Kasumi-1 (cell line): ENCODE data around the gene SLC25A22.

Experiments used
- DNase-seq, 2 experiments: peaks; one replicate each; lab custom pipeline; 2025; lab: John Stamatoyannopoulos, UW

SLC25A22 gene

GRCh38 chr11:788953-789940 lies 8.8 kb downstream of the SLC25A22 start:
- DNase-seq, result no peak

GRCh38 chr11:788009-788640 lies 10.0 kb downstream of the SLC25A22 start:
- DNase-seq, result no peak

DNA sequence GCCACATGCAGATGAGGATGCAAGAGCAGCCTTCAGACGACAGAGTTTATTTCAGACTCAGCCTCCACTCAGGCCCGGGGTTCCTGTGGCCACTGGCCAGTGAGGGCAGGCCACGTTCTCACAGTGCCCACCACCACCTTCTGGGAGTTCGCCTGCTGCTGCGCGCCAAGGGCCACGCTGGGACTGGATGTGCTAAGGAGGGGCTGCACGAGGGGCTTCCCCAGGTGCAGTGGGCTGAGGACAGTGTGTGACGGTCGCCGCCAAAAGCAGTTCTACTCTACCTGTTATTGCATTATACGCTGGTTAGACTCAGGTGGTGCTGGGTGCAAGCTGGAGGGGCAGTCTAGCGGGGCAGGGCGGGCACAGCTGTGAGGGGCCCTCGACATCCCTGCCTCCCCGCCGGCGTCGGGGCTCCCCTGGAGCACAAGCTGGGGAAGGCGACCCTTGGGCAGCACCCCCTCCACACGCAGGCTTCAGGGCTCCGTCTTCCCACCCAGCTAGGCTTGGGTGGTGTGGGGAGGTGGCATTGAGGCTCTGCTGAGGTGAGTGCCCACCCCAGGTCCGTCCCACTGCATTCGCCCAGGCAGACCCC lies 10.9 kb downstream of the SLC25A22 start:
- DNase-seq, result no peak

GRCh38 chr11:786235-787083 lies 11.6 kb downstream of the SLC25A22 start:
- DNase-seq, result no peak

DNA sequence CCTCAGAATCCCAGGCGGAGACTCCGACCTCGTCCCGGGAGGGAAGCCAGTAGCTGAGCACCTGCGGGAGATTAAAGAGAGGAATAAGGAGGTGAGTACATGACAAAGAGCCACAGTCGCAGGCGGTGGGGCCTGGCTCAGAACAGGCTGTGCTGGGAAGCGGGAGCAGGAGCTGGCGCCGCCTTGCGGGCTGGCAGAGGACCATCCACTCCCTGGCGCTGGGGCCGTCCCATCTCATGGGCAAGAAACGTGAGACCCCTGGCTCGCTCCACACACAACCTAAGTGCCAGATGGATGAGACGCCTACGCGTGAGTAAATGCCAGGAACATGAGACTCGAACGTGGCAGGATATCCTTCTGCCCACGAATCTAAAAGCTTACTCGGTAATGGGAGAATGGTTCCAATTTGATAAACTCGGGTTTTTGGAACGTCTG lies 14.5 kb downstream of the SLC25A22 start:
- DNase-seq, result no peak

DNA sequence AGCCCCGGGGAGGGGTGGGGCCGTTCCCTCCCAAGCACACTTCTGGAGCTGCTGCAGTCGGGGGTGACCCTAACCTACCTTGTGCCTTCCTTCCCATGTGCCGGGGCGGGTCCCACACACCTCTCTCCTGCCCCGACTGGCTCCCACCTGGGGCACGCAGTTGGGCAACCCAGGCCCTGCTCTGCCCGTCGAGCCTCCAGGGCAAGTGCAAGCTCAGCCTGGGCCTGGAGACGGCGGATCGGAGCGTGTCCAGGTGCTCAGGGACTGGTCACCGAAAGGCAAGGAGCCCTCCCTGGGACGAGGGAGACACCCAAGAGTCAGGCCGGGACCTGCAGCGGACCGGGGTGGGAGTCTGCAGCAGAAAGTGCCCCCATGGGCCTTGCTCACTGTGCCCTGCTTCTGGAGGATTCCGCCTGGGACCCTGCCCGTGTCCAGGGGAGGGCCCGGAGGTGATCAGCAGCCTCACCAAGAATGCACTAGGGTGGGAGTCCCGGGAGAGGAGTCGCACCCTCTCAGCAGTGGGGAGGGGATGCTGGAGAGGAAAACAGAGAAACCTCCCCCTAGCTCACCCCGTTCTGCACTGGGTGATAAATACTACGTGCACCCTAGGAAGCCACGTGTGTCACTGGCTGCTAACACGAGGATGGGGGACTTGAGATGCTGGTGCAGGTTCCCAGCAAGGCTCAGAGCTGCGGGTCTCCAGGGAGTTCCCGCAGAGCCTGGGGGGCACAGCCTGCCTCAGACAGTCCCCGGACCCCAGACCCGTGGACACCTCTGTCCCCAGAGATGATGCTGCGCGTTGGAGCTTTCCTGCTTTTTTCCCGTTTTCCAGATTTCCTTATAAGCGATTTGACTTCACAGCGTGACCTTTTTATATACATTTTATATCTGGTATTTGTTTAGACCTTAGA lies 15.6 kb downstream of the SLC25A22 start:
- DNase-seq, result no peak

- DNase-seq, result no peak
These were observed 18.0 kb downstream of the SLC25A22 start for GRCh38 chr11:779955-780532.

- DNase-seq, result no peak
These were observed 18.8 kb downstream of the SLC25A22 start for GRCh38 chr11:778976-779954.

- peak; percentile 83 to 84 for DNase-seq
These were observed 20.5 kb downstream of the SLC25A22 start, which contains the start of gene GATD1 for GRCh38 chr11:777288-778255. Gene GATD1, minus strand, starts transcription at chr11:777487. Its CDS starts 25 bp downstream, at chr11:777462.

DNA sequence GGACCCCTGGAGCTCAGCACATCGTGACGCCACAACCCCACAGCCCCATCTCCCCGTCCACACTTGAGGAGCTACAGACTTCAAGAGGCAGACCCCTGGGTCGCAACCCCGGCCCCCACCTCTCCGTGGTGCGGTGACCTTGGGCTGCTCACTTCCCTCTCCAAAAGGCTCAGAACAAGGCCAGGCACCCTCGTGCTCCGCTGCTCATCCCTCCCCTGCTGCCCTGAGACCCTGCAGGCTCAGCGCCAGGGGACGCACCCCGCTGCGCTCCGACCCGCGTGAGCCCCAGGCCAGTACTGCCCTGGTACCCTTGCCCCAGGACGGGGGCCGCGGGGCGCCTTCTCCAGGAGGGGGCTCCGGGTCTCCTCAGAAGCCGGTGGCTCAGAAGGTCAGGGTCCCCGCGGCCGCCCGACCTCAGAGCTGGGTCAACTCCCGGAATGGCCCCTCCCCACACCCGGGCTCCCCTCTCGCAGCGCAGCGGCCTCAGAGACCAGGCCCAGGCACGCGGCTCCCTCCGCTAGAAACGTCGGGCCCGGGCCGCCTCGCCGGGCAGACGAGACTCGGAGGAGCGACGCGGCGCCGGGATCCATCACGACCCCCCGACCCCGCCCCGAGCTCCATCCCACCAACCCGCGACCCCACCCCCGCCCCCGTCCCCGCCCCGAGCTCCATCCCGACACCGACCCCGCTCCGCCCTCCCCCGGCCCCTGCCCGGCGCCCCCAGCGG lies 21.4 kb downstream of the SLC25A22 start:
- peak; percentile 45 to 55 for DNase-seq

DNA sequence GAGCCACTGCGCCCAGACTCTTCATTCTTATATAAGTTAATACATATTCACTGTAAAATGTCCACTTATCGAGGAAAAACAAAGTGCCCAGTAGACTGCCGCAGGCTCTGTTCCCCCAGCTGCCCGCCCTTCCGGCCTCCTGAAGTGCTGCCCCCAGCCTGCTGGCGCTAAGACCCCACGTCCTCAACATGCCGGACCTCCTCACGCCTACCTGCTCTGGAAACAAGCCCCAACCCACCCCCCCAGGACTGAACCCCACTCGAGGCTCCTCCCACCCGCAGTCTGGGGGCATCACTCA lies 21.9 kb downstream of the SLC25A22 start:
- no peak for DNase-seq

GRCh38 chr11:774873-775592 lies 23.0 kb downstream of the SLC25A22 start:
- no peak for DNase-seq

- no peak for DNase-seq
These were observed 24.3 kb downstream of the SLC25A22 start for GRCh38 chr11:773830-774229.

- DNase-seq, result no peak
These were observed 24.7 kb downstream of the SLC25A22 start for GRCh38 chr11:773425-773824.

- no peak for DNase-seq
These were observed 25.4 kb downstream of the SLC25A22 start for GRCh38 chr11:772429-773390.
